Inferior parietal cortex (tissue), 1 donor: Measurements from ENCODE around the gene CNTNAP2.
"Not testable (repeated sequence)": the region's sequence is repeated elsewhere in the genome, so short reads cannot be mapped to it uniquely, and the experiment has no call there.

ENCODE experiments used
- DNase-seq: peaks from one replicate; pipeline ENCODE4 v3.0.0-alpha.2; 2016; ENCODE audit errors: extremely low spot score

CNTNAP2 gene

DNA sequence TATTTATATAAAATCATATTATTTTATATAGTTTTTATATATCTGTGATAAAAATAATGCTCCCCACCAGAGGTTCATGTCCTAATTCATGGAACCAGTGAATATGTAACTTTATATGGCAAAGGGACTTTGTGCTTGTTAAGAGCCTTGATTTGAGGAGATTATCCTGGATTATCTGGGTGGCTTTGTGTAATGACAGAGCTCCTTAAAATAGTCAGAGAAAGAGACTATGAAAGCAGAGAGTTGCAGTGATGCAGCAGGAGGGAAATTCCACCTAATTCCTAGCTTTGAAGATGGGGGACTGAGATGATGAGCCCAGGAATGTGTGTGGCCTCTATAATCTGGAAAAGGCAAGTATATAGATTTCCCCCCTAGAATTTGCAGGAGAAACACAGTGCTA, 1439.7 kb downstream of the CNTNAP2 start:
- DNase-seq = no peak

DNA sequence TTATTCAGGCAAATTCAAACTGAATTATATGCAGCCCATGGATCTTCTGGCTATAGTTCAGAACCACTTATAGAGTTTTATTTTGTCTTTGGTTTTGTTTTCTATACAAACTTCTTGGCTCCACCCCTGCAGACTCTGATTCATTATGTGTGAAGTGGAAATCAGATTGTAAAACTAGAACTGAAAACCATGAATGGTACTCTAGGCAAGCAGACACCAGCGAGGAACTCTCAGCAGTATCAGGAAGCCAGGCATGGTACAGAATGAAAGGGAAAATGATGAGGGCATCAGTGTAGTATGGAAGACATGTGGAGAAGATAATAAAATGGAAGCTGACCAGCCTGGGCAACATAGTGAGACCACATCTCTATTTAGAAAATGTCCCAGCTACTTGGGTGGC, 1447.1 kb downstream of the CNTNAP2 start:
- DNase-seq = no peak

DNA sequence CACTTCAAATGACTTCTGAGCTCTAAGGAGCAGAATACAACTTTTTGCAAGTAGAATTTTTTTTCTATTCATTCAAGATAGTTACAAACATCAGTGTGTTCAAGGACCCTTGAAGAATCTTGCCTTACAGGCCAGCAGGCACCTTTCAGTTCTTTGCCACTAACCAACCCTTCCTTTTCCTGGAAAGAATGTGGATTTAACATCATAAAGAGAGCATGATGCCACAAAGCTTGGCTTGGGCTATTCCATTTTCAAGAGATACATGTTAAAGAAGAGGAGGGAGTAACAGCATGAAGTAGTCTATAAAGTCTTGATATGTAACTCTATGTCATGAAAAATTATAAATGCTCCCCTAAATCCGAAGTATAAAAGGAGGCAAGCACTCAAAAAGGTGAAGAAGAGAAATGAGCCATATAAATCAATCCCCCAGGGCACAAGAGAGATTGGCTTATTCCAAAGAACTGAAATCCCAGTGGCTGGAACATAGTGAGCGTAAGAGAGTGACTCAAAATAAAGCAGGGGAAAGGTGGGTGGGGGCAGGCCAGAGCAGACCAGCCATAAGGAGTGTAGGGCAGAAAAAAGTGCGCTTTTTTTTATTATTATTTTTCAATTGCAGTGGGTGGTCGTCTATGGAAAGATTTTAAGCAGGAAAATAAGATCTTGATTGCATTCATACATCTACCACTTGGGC, 1448.3 kb downstream of the CNTNAP2 start:
- no peak for DNase-seq

DNA sequence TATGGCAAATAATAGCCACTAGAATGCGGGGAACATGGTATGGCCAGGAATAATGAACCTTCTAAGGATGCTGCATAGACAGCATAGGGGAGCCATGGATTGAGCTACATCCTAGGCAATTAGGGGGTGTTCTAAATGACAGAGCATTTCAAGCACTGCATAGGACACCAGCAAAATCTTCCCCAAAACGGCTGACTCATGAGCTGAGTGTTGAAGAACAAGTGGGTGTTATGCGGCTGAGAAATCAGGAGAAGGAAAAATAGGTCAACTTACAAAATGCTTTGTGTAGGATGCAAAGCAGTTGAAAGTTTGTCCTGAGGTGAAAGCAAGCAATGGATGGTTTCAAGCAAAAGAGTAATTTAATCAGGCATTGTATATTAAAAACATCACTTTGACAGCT, 1450.4 kb downstream of the CNTNAP2 start:
- peak; percentile 54 for DNase-seq

DNA sequence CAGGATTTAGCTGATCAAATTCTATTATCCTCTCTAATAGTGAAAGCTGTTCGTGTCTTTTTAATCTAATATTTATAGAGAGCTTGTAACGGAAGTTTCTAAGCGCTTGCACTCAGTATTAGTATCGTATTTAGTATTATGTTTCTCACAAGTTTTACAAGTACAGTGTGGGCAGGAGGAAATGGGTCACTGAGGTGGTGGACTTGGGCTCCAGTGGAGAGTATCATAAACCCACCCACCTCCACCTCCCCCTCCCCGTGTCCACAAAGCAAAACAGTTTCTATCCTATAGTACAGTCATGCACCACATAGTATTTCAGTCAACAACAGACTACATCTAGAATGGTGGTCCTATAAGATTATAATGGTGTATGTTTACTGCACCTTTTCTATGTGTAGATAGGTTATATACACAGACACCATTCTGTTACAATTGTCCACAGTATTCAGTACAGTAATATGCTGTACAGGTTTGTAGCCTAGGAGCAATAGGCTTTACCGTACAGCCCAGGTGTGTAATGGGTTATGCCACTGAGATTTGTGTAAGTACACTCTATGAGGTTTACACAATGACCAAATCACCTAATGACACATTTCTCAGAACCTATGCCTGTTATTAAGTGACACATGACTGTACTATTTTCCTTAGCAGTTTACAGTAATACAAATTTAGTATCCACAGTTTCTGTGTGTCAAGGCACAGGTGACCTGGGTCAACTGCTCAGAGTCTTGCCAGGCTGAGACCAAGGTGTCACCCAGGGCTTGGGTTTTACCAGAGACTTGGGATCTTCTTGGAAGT, 1452.7 kb downstream of the CNTNAP2 start:
- DNase-seq = no peak

DNA sequence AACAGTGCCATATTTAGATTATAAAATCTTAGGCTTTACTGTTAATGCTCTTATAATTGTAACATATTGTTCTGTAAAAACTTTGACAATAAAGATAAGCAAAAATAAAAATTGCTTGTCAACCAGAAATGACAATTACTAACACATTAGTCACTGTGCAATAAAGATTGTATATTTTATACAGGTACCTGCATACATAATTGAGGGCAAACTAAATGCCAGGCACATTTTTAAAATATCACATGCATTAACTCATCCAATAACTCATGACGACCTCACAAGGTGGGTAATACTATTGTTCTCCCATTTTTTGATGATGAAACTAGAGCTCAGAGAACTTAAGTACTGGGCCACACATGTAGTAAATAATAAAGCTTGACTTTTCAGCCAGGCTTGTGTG, 1453.8 kb downstream of the CNTNAP2 start:
- no peak for DNase-seq

DNA sequence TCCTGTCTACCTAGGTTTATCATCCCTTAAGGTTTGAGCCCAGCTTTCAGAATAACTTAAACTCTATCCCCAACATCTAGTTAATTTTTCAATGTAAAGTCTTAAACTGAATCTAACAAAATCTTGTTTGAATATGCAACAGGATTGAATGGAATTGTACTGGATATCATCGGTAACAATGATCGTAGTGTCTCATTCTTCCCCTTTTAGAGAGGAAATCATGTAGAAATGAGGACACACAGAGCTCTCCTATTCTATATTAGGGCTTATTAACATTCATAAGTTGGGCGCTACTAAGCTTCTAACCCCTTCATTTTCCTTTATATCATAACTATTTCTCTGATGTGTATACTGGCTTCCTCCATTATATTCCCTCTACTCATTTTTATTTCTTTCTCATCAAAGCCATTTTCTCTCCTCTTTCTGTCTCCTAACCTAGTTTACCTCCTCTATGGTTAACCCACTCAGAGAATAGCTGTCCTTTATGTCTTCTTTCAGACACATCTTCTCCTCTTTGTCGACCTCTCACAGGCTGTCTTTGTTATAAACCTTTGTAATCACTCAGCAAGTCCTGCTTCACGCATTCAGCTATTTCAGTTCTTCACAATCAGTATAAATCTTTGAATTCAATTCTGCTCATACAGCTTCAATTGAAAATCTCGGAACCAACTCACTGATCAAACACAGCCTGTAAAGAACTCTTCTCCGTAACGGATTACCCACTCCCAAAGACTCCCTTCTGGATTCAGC, 1455.0 kb downstream of the CNTNAP2 start:
- peak; percentile 41 for DNase-seq

DNA sequence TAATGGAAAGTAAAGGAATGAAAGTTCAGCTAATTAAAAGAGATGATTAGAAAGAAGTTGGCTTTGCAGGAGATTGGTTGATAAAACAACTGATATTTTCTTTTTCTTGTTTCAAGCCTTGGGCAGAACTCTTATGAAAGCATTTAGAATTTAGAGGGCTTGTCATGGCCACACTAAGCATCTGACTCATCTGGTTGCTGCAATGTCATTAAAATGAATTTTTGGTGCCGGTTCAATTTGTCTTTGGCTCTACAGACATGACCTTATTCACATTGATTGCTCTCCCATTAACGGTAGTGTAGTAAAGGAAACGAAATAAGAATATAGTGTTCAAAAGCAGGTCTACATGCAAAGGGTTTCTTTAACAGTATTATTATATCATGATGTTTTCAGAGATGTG, 1461.6 kb downstream of the CNTNAP2 start:
- DNase-seq = no peak

DNA sequence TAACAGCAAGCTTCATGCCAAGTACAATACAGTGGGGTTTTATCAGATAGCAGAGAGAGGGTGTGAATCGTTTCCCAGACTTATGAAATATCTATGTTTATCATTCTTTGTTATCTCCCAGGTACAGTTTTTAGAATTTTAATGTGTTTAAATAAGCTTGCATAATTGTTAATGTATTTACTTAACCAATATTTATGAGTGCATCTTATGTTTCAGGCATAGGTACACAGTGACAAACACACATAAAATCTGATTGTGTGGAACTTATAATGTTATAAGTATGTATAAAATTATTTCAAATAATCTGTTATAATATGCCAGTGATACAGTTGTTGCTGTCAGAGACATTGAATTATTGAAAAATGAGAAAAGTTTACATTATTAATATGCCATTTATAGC, 1462.5 kb downstream of the CNTNAP2 start:
- DNase-seq = no peak

DNA sequence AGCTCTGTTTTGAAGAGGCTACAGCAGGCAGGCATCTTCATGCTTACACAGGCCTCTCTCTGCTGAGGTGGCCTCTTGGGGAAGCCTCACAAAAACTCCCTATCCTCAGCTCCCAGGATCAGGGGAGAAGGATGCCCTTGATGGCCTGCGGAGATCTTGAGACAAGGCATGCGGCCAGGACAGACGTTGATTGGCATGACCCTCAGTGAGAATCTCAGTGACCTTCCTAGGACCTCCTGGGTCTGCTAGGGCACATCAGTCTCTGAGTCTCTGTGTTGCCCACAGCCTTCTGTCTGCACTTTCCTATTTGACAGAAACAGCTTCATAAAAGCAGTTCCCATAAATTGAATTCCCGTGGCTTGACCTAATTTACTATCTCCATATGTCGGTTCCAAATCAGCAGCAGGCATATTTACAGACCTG, 1468.2 kb downstream of the CNTNAP2 start:
- no peak for DNase-seq

DNA sequence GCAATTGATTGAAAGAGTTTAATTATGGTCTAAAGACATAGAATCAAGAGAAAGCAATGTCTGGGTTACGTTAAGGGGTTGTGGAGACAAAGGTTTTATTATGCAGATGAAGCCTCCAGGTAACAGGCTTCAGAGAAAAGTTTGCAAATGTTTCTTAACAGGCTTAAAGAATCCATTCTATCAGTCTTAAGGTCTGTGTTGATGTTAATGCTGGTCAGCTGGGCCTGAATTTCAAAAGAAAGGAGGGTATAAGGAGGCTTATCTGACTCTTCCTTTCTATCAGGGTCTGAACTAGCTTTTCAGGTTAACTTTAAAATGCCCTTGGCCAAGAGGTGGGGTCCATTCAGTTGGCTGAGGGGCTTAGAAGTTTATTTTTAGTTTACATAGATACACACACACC, 1469.5 kb downstream of the CNTNAP2 start:
- DNase-seq = no peak

DNA sequence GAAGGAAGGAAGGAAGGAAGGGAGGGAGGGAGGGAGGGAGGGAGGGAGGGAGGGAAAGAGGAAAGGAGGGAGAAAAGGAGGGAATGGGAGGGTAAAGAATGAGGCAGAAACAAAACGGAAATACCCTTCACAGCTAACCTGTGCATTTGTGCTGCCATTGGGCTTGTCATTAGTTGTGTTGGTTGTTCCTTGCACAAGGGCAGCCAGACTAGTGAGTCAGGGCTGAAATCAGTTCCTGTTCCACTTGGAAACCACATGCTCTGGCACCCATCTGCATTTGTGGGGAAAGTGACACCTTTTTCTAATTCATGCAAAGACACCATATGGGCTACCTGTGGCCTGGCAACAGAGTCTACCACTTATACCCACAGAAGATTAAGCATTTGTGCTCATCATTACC, 1469.9 kb downstream of the CNTNAP2 start:
- DNase-seq = no peak

DNA sequence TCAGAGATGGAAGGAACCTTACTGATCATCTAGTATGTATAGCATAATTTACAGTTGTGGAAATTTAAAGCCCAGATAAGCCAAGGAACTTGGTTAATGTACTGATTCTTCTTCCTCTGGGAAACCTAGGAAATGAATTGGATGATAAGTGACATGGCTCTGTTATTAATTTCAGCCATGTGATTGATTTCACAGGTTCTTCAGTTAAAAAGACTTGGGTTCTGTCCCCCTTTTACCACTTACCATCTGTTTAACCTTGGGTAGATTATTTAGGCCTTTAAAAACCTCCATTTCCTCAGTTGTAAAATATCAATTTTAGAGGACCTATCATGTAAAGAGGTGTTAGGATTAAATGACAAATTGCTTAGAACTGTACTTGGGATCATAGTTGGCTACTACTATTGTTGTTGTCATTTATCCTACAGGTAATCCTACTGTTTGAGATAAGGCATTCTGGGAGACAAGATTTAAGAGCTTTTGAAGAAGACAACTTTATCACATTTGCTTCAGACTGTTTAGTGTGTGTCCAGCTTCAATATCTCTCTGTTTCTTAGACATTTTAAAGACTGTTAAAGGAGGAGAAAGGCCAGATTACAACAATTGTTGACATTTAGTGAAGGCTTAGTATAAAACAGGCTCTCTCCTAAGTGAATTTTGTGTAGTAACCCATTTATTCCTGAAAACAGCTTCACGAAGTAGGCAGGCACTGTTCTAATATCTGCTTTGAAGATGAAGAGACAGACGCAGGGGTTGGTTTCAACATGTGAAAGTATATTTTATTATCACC, 1476.9 kb downstream of the CNTNAP2 start:
- peak; percentile 38 for DNase-seq

DNA sequence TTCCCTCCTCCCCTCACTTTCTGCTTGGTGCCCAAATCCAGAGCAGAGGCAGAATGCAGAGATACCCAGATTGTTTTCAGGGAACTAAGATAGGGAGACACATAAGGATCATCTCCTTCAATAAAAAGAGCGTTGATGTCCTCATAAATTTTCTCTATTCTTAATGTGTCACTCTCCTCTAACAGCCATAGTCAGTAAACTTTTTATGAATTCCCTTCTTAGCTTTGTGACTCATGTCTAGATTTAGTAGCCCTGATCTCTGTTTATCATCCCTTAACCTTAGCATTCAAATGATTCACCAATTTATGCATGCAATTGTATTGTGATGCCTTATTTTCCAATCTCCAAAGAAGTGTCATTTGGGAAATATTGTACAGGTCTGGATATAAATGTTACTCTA, 1478.4 kb downstream of the CNTNAP2 start:
- DNase-seq = no peak

DNA sequence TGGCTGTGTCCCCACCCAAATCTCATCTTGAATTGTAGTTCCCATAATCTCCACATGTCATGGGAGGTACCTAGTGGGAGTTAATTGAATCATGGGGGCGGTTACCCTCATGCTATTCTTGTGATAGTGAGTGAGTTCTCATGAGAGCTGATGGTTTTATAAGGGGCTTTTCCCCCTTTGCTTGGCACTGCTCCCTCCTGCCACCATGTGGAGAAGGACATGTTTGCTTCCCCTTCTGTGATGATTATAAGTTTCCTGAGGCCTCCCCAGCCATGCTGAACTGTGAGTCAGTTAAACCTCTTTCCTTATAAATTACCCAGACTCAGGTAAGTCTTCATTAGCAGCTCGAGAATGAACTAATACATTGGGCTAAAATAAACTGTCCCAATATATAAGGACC, 1482.1 kb downstream of the CNTNAP2 start:
- not testable (repeated sequence) for DNase-seq

DNA sequence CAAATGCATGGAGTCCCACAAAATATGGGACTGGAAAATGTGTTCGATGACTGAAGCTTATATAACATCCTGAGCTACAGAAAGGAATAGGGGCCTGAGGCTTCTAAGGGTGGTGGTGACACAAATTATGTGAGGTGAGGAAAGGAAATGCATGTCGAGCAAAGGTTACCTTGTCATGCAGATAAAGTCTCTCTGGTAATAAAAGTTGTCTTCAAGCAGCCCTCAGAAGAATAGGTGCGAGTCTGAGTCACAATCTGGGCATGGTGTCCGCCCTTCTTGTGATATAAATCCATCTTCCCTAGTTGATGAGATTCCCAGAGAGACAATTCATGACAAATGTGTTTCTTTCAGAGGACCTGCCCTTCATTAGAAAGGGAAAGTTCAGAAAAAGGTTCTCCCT, 1488.7 kb downstream of the CNTNAP2 start:
- no peak for DNase-seq

DNA sequence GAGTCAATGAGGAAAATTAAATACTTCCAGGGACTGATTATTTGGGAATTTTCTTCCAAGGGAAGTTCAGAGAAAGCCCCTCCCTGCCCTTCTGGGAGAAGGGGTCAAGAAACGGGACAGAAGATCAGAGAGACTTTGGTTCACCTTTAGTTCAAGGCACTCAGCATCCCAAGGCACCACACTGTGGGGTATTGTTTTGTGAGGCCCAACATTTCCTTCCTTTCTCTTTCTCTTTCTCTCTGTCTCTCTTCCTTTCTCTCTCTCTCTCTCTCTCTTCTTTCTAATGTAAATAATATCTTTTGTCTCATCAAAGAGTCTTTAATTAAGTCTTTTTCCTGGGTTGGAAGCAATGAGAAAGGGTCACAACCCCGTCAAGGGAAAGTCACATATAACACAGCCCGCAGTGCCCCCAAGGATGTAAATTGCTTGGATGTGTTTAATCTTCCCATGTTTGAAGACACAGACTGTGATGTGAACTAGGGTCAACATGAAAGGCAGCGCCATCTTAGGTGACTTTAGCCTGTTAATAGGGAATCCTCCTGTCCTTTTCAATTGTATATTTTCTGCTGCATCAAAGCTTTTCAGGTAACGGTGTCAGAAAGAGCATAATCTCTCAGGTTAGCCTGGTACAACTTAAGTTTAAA, 1490.7 kb downstream of the CNTNAP2 start:
- DNase-seq = no peak

DNA sequence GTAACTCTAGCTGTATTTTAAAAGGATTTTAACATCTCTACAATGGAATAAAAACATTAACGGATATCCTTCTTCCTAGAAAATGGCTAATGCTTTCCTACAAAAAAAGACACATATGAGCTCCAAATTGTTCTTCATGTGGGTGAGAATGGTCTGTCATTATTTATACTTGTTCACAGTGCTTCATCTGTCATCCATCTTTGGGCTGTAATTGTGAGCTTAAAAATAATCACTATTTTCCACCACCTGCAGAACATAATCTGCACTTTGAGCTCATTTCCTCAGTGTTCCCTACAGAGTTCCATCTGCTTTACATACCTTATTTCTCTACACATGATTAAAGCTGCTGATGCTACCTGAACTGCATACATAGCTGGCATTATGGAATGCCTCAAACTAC, 1494.8 kb downstream of the CNTNAP2 start:
- DNase-seq = no peak

DNA sequence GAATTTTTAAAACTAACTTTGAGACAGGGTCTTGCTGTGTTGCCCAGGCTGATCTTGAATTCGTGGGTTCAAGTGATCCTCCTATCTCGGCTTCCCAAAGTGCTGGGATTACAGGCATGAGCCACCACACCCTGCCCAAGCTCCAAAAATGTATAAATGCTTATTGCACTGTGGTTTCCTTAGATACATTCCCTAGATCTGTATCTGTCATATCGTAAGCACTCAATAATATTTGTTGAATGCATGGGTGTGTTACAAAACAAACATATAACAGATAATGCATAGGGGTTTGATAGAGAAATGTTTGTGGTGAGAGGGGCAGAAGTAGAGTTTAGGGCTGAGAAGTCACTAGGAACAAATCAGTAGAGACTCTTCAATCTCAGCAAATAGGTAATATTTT, 1518.7 kb downstream of the CNTNAP2 start:
- DNase-seq = no peak

DNA sequence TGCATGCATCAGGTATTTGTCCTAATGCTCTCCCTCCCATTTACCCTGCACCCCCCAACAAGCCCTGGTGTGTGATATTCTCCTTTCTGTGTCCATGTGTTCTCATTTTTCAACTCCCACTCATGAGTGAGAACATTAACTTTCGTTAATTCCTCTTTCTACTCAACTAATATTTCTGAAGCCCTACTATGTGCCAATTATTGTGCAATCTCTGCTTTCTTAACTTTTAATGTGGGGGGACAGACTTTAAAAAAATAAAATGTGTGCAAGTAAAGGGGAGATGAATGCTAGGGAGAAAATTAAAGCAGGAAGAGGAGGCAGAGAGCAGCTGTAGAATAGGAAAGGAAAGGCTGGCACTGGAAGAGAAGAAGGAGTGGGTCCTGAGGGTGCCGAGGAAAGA, 1520.0 kb downstream of the CNTNAP2 start:
- no peak for DNase-seq

DNA sequence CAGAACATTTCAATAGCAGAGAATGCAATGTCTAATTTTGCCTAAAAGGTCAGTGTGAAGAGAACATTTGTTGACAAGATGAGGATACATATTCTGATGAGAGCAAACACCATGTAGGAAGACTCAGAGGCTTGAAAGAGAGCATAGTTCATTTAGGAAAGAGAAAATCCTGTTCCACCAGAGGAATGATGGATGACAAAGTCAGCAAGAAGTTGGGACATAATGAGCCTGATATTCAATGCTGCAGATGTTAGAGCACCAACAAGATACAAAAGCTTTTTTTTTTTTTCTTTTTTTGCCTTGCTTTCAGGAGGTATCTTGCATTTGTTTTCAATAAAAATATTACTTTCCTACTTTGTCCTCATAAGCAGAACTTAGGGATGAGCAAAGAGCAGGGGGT, 1522.0 kb downstream of the CNTNAP2 start:
- DNase-seq = peak; percentile 25
